ENCODE data around the gene ABHD13.
A peak's percentile ranks its signal among the peaks of the same experiment; 100 is the strongest.
"Not testable (repeated sequence)": the region's sequence is repeated elsewhere in the genome, so short reads cannot be mapped to it uniquely, and the experiment has no call there.

Gene ABHD13

DNA sequence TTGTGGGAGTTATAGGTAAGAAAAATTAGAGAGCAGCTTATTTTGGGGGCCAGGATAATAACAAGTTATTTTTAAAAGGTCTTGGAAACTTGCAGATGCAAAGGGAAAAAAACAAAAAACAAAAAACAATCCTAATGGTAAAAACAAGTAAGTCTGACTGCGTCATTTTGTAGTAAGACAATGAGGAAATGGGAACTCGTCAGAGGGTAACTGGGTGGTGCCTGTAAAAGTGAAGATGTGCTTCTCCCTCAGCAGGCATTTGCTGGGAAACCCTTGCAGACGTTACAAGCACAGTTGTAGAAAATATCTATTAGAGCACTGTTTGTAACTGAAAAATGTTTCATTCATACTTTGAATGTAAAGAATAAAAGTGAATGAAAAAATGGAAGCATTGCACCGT, 49.2 kb downstream of the ABHD13 start:
- H3K4me1 ChIP-seq (ENCODE audit: control insufficient read depth in 1 of 2, insufficient read depth in 2 of 2, low read length in 2 of 2), result peaks cover 7 to 19% of the 10 kb centered on the region in 2 donors
- no peaks in the 10 kb centered on the region for H3K36me3 ChIP-seq (ENCODE audit: control insufficient read depth in 1 of 2, insufficient read depth in 2 of 2, low read length in 2 of 2)
- no peaks in the 10 kb centered on the region for H3K27me3 ChIP-seq (ENCODE audit: control insufficient read depth in 1 of 2, insufficient read depth in 2 of 2, low read length in 2 of 2)
- no peak overlapping the region for H3K4me3 ChIP-seq (ENCODE audit: low read depth in 1 of 2, low read length in 2 of 2)
- H3K9ac ChIP-seq (ENCODE audit: low read depth in 1 of 2, low read length in 2 of 2), result no peak overlapping the region
- no peaks in the 10 kb centered on the region for H3K9me3 ChIP-seq (ENCODE audit: control insufficient read depth in 1 of 2, low read length in 2 of 2)
- no peak overlapping the region for H3K27ac ChIP-seq (ENCODE audit: low read depth, low read length)

DNA sequence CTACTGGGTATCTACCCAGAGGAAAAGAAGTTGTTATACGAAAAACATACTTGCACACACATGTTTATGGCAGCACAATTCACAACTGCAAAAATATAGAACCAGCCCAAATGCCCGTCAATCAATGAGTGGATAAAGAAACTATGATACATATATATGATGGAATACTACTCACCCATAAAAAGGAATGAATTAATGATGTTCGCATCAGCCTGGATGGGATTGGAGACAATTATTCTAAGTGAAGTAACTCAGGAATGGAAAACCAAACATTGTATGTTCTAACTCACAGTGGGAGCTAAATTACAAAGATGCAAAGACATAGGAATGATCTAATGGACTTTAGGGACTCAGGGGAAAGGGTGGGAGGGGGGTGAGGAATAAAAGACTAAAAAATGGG, 49.7 kb downstream of the ABHD13 start:
- H3K4me3 ChIP-seq (ENCODE audit: low read depth in 1 of 2, low read length in 2 of 2); H3K9me3 ChIP-seq (ENCODE audit: control insufficient read depth in 1 of 2, low read length in 2 of 2); H3K36me3 ChIP-seq (ENCODE audit: control insufficient read depth in 1 of 2, insufficient read depth in 2 of 2, low read length in 2 of 2); H3K9ac ChIP-seq (ENCODE audit: low read depth in 1 of 2, low read length in 2 of 2); H3K27ac ChIP-seq (ENCODE audit: low read depth, low read length); H3K27me3 ChIP-seq (ENCODE audit: control insufficient read depth in 1 of 2, insufficient read depth in 2 of 2, low read length in 2 of 2): not testable (repeated sequence)
- peaks cover 7 to 19% of the 10 kb centered on the region in 2 donors for H3K4me1 ChIP-seq (ENCODE audit: control insufficient read depth in 1 of 2, insufficient read depth in 2 of 2, low read length in 2 of 2)

DNA sequence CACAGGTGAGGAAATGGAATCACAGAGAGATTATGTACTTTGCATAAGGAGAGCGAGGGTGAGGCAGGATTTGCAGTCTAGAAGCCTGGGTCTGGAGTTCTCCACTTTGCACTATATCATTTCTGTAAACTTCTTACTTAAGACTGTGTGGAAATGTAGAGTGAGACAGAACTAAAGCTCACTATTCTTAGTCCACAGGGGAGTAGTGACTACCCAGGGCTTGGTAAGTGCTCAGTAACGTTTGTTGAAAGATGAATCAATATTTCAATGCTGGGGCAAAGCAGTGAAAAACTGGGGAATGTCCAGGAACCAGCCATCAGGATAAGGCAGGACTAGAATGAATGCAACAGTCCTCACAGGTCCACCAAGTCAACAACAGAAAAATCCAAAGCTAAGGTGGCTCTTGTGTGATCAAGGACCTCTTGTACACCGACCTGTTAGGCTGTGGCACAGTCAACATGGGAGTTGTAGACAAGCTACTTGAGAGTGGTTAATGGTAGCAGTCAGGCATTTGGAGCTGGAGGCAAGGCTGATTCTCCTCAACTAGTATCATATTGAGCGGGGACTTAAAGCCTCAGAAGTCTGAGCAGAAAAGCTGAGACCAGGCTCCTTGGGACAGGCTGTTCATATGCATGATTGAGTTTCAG, 50.4 kb downstream of the ABHD13 start:
- Histone ChIP-seq H3K36me3 (ENCODE audit: control insufficient read depth in 1 of 2, insufficient read depth in 2 of 2, low read length in 2 of 2) (no peaks in the 10 kb centered on the region), H3K4me1 (ENCODE audit: control insufficient read depth in 1 of 2, insufficient read depth in 2 of 2, low read length in 2 of 2) (peaks cover 7 to 19% of the 10 kb centered on the region in 2 donors), H3K27me3 (ENCODE audit: control insufficient read depth in 1 of 2, insufficient read depth in 2 of 2, low read length in 2 of 2) (no peaks in the 10 kb centered on the region), H3K9me3 (ENCODE audit: control insufficient read depth in 1 of 2, low read length in 2 of 2) (no peaks in the 10 kb centered on the region), H3K27ac (ENCODE audit: low read depth, low read length) (no peak overlapping the region), H3K4me3 (ENCODE audit: low read depth in 1 of 2, low read length in 2 of 2) (no peak overlapping the region), H3K9ac (ENCODE audit: low read depth in 1 of 2, low read length in 2 of 2) (no peak overlapping the region)

DNA sequence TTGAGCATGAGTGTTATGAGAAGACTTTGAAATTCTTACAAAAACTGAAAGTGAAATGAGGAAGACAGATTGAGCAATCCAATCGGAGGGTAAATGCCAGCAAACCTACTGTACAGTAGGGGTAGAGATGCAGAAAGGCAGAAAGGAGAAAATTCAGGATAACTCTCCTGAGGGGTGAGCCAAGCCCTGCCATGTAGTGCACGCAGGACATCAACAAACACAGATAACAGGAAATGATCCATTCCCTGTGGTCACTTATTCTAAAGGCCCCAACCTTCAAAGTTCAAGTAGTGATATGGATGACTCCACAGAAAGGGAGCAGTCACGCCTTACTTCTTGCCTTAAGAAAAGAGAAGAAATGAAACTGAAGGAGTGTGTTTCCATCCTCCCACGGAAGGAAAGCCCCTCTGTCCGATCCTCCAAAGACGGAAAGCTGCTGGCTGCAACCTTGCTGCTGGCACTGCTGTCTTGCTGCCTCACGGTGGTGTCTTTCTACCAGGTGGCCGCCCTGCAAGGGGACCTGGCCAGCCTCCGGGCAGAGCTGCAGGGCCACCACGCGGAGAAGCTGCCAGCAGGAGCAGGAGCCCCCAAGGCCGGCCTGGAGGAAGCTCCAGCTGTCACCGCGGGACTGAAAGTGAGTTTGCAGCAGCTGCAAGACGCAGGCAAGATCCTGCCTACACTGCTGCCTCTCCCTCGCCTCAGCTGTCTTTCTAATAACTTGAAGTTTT, 51.6 kb downstream of the ABHD13 start, which contains the start of gene TNFSF13B:
Gene TNFSF13B (plus strand): TSS at position 118 of the 728 bp plus-strand sequence. CDS start 178 bp downstream, at position 296.
- peak within 1 kb of the TSS; percentile 64 to 71 for H3K9ac ChIP-seq (ENCODE audit: low read depth in 1 of 2, low read length in 2 of 2)
- peak within 1 kb of the TSS; percentile 64 for H3K27ac ChIP-seq (ENCODE audit: low read depth, low read length)
- peaks cover 7 to 19% of the 10 kb centered on the region in 2 donors for H3K4me1 ChIP-seq (ENCODE audit: control insufficient read depth in 1 of 2, insufficient read depth in 2 of 2, low read length in 2 of 2)

DNA sequence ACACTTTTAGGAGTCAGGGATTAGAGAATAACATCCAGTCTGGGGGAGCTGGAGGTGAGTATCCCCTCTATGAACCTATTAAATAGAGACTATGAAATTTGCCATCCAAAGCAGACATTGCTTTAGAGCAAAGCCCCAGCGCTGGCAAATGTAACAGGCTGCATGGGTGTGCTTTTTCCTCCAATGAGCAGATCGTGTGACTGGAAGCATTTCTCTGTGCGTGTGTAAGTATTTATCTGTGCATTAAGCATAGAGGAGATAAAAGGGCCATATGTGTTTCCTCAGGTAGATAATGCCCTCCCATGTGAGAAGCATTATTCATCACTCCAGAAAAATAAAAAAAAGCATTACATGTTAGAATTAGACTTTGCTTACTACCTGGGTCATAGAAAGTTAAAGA, 52.2 kb downstream of the ABHD13 start:
- peaks cover 7 to 19% of the 10 kb centered on the region in 2 donors for H3K4me1 ChIP-seq (ENCODE audit: control insufficient read depth in 1 of 2, insufficient read depth in 2 of 2, low read length in 2 of 2)
- peak overlapping the region; percentile 81 to 87 for H3K4me3 ChIP-seq (ENCODE audit: low read depth in 1 of 2, low read length in 2 of 2)
- no peaks in the 10 kb centered on the region for H3K36me3 ChIP-seq (ENCODE audit: control insufficient read depth in 1 of 2, insufficient read depth in 2 of 2, low read length in 2 of 2)
- H3K27ac ChIP-seq (ENCODE audit: low read depth, low read length), result peak overlapping the region; percentile 30
- H3K9me3 ChIP-seq (ENCODE audit: control insufficient read depth in 1 of 2, low read length in 2 of 2), result no peaks in the 10 kb centered on the region
- H3K9ac ChIP-seq (ENCODE audit: low read depth in 1 of 2, low read length in 2 of 2), result peak overlapping the region; percentile 64 to 71
- H3K27me3 ChIP-seq (ENCODE audit: control insufficient read depth in 1 of 2, insufficient read depth in 2 of 2, low read length in 2 of 2), result no peaks in the 10 kb centered on the region

More for the DNA sequence above, 51.6 kb downstream of the ABHD13 start, which contains the start of gene TNFSF13B:
- no peaks in the 10 kb centered on the region for H3K9me3 ChIP-seq (ENCODE audit: control insufficient read depth in 1 of 2, low read length in 2 of 2)
- peak within 1 kb of the TSS; percentile 81 to 87 for H3K4me3 ChIP-seq (ENCODE audit: low read depth in 1 of 2, low read length in 2 of 2)
- no peaks in the 10 kb centered on the region for H3K36me3 ChIP-seq (ENCODE audit: control insufficient read depth in 1 of 2, insufficient read depth in 2 of 2, low read length in 2 of 2)
- H3K27me3 ChIP-seq (ENCODE audit: control insufficient read depth in 1 of 2, insufficient read depth in 2 of 2, low read length in 2 of 2), result no peaks in the 10 kb centered on the region

DNA sequence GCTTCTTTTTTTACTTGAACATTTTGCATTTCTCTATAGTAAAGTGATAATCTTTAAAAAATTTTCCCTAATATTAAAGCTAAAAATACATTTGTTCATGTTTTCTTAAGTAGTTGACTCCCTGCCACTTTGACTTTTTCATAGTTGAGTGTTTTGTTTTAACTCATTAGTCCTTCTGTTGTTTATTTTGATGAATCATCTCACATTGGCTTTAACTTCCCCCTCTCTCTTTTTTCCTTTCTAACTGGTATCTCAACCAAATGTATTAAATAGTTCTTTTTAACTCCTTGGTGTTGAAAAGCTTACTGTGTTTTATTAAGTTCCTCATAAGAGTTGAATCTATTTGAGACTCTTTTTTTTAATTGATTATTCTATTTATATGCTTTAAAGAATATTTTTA, 54.1 kb downstream of the ABHD13 start:
- Histone ChIP-seq H3K9me3 (ENCODE audit: control insufficient read depth in 1 of 2, low read length in 2 of 2) (no peaks in the 10 kb centered on the region), H3K27ac (ENCODE audit: low read depth, low read length) (no peak overlapping the region), H3K27me3 (ENCODE audit: control insufficient read depth in 1 of 2, insufficient read depth in 2 of 2, low read length in 2 of 2) (no peaks in the 10 kb centered on the region), H3K4me3 (ENCODE audit: low read depth in 1 of 2, low read length in 2 of 2) (no peak overlapping the region), H3K4me1 (ENCODE audit: control insufficient read depth in 1 of 2, insufficient read depth in 2 of 2, low read length in 2 of 2) (peaks cover 11 to 24% of the 10 kb centered on the region in 2 donors), H3K9ac (ENCODE audit: low read depth in 1 of 2, low read length in 2 of 2) (no peak overlapping the region), H3K36me3 (ENCODE audit: control insufficient read depth in 1 of 2, insufficient read depth in 2 of 2, low read length in 2 of 2) (no peaks in the 10 kb centered on the region)

DNA sequence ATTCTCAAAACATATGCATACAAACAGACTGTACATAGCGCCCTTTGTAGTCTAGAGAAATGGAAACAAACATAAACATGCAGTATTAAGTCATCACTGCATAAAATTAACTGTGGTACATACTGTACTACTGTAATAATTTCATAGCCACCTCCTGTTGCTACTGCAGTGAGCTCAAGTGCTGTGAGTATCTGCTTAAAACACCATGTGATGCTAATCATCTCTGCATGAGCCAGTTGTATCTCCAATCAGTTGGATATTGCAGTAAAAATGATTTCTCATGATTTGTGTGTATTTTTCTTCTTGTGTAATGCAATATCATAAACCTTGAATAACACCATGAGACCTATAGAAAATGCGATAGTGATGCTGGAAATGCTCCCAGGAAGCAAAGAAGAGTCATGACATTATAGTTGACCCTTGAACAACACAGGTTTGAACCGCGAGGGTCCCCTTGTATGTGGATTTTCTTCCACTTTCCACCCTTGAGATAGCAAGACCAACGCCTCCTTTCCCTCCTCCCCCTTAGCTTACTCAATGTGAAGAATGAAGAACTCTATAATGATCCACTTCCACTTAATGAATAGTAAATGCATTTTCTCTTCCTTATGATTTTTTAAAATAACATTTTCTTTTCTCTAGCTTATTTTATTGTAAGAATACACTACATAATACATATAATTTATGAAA, 55.4 kb downstream of the ABHD13 start:
- Histone ChIP-seq H3K27ac (ENCODE audit: low read depth, low read length) (no peak overlapping the region), H3K4me3 (ENCODE audit: low read depth in 1 of 2, low read length in 2 of 2) (no peak overlapping the region), H3K9ac (ENCODE audit: low read depth in 1 of 2, low read length in 2 of 2) (no peak overlapping the region), H3K9me3 (ENCODE audit: control insufficient read depth in 1 of 2, low read length in 2 of 2) (no peaks in the 10 kb centered on the region), H3K4me1 (ENCODE audit: control insufficient read depth in 1 of 2, insufficient read depth in 2 of 2, low read length in 2 of 2) (peaks cover 8 to 22% of the 10 kb centered on the region in 2 donors), H3K27me3 (ENCODE audit: control insufficient read depth in 1 of 2, insufficient read depth in 2 of 2, low read length in 2 of 2) (no peaks in the 10 kb centered on the region), H3K36me3 (ENCODE audit: control insufficient read depth in 1 of 2, insufficient read depth in 2 of 2, low read length in 2 of 2) (no peaks in the 10 kb centered on the region)

DNA sequence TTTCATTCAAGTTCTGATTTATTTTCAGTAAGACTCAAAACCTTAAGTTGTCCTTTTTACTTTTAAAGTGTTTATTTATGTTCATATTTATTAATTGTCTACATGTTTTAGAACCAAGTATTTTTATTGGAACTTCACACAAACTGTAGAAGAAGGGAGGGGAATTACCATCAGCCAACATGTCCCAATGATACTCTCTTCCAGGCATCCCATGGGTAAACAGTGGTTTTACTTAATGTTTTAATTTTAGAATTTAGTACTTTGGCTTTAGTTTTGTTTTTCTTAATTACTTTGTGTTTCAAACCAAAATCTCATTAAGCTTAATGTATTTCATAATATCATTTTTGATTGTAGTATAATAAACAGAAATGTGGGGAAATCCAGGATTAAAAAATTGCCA, 56.5 kb downstream of the ABHD13 start:
- H3K4me1 ChIP-seq (ENCODE audit: control insufficient read depth in 1 of 2, insufficient read depth in 2 of 2, low read length in 2 of 2), result peaks cover 4 to 17% of the 10 kb centered on the region in 2 donors
- H3K9ac ChIP-seq (ENCODE audit: low read depth in 1 of 2, low read length in 2 of 2), result no peak overlapping the region

DNA sequence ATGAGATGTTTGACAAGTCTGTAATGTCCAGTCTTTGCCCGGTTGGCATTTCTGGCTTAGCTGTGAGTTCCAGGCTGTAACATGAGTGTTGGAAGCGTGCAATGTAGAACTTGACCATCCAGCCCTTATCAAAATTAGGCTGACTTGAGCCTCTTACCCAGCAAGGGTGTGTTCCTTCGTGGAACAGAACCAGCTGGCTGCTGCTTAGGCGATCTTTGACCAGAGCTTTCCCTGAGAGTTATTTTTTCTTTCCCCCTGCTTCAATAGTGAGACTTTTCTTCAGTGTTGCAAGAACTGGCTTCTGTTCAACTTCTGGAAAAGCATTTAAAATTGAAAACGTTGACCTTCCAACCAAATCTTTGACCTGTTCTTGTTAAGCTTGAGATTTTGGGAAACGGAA, 57.9 kb downstream of the ABHD13 start:
- H3K4me3 ChIP-seq (ENCODE audit: low read depth in 1 of 2, low read length in 2 of 2), result no peak overlapping the region
- H3K27ac ChIP-seq (ENCODE audit: low read depth, low read length), result no peak overlapping the region
- no peaks in the 10 kb centered on the region for H3K27me3 ChIP-seq (ENCODE audit: control insufficient read depth in 1 of 2, insufficient read depth in 2 of 2, low read length in 2 of 2)

More for the DNA sequence above, 56.5 kb downstream of the ABHD13 start:
- no peaks in the 10 kb centered on the region for H3K36me3 ChIP-seq (ENCODE audit: control insufficient read depth in 1 of 2, insufficient read depth in 2 of 2, low read length in 2 of 2)
- H3K27me3 ChIP-seq (ENCODE audit: control insufficient read depth in 1 of 2, insufficient read depth in 2 of 2, low read length in 2 of 2), result no peaks in the 10 kb centered on the region
- H3K27ac ChIP-seq (ENCODE audit: low read depth, low read length), result no peak overlapping the region
- no peaks in the 10 kb centered on the region for H3K9me3 ChIP-seq (ENCODE audit: control insufficient read depth in 1 of 2, low read length in 2 of 2)
- no peak overlapping the region for H3K4me3 ChIP-seq (ENCODE audit: low read depth in 1 of 2, low read length in 2 of 2)

DNA sequence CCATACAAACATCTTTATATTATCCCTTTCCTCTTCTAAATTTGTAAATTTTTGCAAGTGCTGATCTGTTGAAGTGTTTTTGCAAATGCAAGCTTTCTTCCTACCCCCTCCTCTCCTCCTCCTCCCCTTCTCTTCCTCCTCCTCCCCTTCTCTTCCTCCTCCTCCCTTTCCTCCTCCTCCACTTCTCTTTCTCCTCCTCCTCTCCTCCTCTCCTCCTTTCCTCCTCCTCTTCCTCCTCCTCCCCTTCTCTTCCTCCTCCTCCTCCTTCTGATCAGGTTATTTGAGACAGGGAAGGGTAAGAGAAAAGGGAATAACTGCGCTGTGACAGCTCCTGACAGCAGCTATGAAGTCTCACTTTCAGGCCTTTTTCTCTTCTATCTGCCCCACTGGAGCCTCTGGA, 60.3 kb downstream of the ABHD13 start:
- Histone ChIP-seq H3K27ac (ENCODE audit: low read depth, low read length) (no peak overlapping the region), H3K9me3 (ENCODE audit: control insufficient read depth in 1 of 2, low read length in 2 of 2) (no peaks in the 10 kb centered on the region), H3K4me1 (ENCODE audit: control insufficient read depth in 1 of 2, insufficient read depth in 2 of 2, low read length in 2 of 2) (peaks cover 4% of the 10 kb centered on the region in 2 donors), H3K27me3 (ENCODE audit: control insufficient read depth in 1 of 2, insufficient read depth in 2 of 2, low read length in 2 of 2) (no peaks in the 10 kb centered on the region), H3K4me3 (ENCODE audit: low read depth in 1 of 2, low read length in 2 of 2) (no peak overlapping the region), H3K9ac (ENCODE audit: low read depth in 1 of 2, low read length in 2 of 2) (no peak overlapping the region), H3K36me3 (ENCODE audit: control insufficient read depth in 1 of 2, insufficient read depth in 2 of 2, low read length in 2 of 2) (no peaks in the 10 kb centered on the region)

More for the DNA sequence above, 57.9 kb downstream of the ABHD13 start:
- H3K36me3 ChIP-seq (ENCODE audit: control insufficient read depth in 1 of 2, insufficient read depth in 2 of 2, low read length in 2 of 2), result no peaks in the 10 kb centered on the region
- peaks cover 4% of the 10 kb centered on the region in 2 donors for H3K4me1 ChIP-seq (ENCODE audit: control insufficient read depth in 1 of 2, insufficient read depth in 2 of 2, low read length in 2 of 2)
- no peaks in the 10 kb centered on the region for H3K9me3 ChIP-seq (ENCODE audit: control insufficient read depth in 1 of 2, low read length in 2 of 2)
- H3K9ac ChIP-seq (ENCODE audit: low read depth in 1 of 2, low read length in 2 of 2), result no peak overlapping the region

All from duodenal mucosa (tissue), 2 donors.